Regular cardiac myocyte (primary cell): ENCODE data around the gene POU5F2. TPM values are rescaled to one million over a fixed set of nuclear protein-coding genes. Genes with fewer than 3 reads are reported as not detected.

Experiments
- total RNA-seq: library from RNA; depleted of rRNA; stranded (reverse); fragments of >200 nt; gene quantifications from 2 replicates; pipeline ENCODE4 v1.2.3, GENCODE V29; 2014

Gene POU5F2, protein sequence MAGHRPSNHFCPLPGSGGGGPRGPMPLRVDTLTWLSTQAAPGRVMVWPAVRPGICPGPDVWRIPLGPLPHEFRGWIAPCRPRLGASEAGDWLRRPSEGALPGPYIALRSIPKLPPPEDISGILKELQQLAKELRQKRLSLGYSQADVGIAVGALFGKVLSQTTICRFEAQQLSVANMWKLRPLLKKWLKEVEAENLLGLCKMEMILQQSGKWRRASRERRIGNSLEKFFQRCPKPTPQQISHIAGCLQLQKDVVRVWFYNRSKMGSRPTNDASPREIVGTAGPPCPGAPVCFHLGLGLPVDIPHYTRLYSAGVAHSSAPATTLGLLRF
- 0.38 and 0.85 TPM in 2 replicates for total RNA-seq

DNA sequence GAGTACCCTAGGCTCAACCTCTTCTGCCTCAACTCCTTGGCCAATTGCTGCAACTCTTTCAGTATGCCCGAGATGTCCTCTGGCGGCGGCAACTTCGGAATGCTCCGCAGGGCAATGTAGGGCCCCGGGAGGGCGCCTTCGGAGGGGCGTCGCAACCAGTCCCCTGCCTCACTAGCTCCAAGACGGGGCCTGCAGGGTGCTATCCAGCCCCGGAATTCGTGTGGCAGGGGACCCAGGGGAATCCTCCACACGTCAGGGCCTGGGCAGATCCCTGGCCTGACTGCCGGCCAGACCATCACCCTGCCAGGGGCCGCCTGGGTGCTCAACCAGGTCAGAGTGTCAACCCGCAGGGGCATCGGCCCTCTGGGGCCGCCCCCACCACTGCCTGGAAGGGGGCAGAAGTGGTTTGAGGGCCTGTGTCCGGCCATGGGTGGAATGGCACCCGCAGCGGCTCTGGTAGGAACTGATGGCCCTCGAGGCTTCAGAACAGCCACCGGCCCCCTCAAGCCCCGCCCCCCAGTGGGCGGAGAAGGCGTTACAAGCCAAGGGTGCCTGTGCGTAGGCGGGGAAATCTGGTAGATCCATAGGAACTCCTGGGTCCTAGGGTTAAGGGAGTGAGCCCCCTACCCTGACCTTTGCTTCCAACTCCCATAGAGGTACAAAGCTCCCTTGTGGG, at the start of gene POU5F2:
POU5F2 (minus strand) TSS at position 465 of the 676 bp plus-strand sequence; CDS start at position 428, 37 bp downstream.

Other genes starting within 250 kb of the POU5F2 start
- gene NR2F1-AS1, start 160.4 kb downstream of the POU5F2 start, total RNA-seq, result 19.7 and 20.3 TPM in 2 replicates
- gene NR2F1, start 158.4 kb downstream of the POU5F2 start, total RNA-seq, result 13.8 and 33.2 TPM in 2 replicates